Stomach smooth muscle (tissue), 2 donors: ENCODE measurements around the gene UACA.

ENCODE experiments used
- H3K27ac ChIP-seq: one replicate; pipeline ENCODE4 v1.7.0; 2013; ENCODE audit warnings: mild to moderate bottlenecking, low read length, inconsistent platforms
- H3K27me3 ChIP-seq, 2 donors: one replicate each; pipeline ENCODE4 v1.7.0; 2013; ENCODE audit warnings: low read length in 2 of 2; ENCODE audit not compliant: insufficient read depth in 2 of 2, control insufficient read depth in 1 of 2
- H3K36me3 ChIP-seq, 2 donors: one replicate each; pipeline ENCODE4 v1.7.0; 2013; ENCODE audit warnings: low read length in 2 of 2; ENCODE audit not compliant: control insufficient read depth in 2 of 2, insufficient read depth in 2 of 2
- H3K4me1 ChIP-seq: one replicate; pipeline ENCODE4 v1.7.0; 2013; ENCODE audit warnings: low read length; ENCODE audit not compliant: control insufficient read depth, insufficient read depth
- H3K4me3 ChIP-seq, 2 donors: one replicate each; pipeline ENCODE4 v1.7.0; 2013; ENCODE audit warnings: low read length in 2 of 2
- H3K9ac ChIP-seq, 2 donors: one replicate each; pipeline ENCODE4 v1.7.0; 2013; ENCODE audit warnings: low read length in 2 of 2, mild to moderate bottlenecking in 1 of 2
- H3K9me3 ChIP-seq, 2 donors: one replicate each; pipeline ENCODE4 v1.7.0; 2013; ENCODE audit warnings: low read length in 2 of 2; ENCODE audit not compliant: control insufficient read depth in 2 of 2
- donor health status: healthy.
- donor health status: Pancreatic carcinoma.

UACA gene

GRCh38 chr15:70704731-70705130 lies 58.6 kb downstream of the UACA start:
- Histone ChIP-seq H3K27ac (no peak overlapping the region), H3K4me3 (no peak overlapping the region), H3K9me3 (no peaks in the 10 kb centered on the region), H3K36me3 (no peaks in the 10 kb centered on the region), H3K4me1 (peaks cover 6% of the 10 kb centered on the region), H3K27me3 (no peaks in the 10 kb centered on the region), H3K9ac (no peak overlapping the region)

DNA sequence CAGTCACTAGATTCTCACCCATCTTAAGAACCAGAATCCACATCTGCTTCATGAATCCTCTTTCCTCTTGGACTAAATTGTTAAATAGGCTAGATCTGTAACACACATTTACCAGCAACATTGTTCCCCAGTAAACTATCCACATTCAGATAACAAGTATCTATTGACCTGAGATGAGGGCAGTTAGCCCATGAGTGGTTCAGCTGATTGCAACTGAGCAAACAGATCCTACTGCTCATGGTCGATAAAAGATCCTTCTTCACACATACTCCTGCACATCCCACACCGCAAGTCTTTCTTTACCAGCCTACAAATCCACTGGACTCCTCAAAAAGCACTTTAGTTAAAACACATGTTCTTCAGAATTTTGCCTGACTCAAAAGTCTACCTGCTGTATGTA lies 59.2 kb downstream of the UACA start:
- no peaks in the 10 kb centered on the region for H3K27me3 ChIP-seq
- no peak overlapping the region for H3K4me3 ChIP-seq
- no peaks in the 10 kb centered on the region for H3K9me3 ChIP-seq
- H3K36me3 ChIP-seq, result no peaks in the 10 kb centered on the region
- H3K9ac ChIP-seq, result no peak overlapping the region
- H3K27ac ChIP-seq, result no peak overlapping the region
- H3K4me1 ChIP-seq, result peaks cover 6% of the 10 kb centered on the region

GRCh38 chr15:70703096-70703878 lies 60.1 kb downstream of the UACA start:
- H3K27ac ChIP-seq, result no peak overlapping the region
- peaks cover 6% of the 10 kb centered on the region for H3K4me1 ChIP-seq
- peak overlapping the region in 1 of 2 donors; percentile 68 for H3K4me3 ChIP-seq
- H3K9ac ChIP-seq, result no peak overlapping the region
- no peaks in the 10 kb centered on the region for H3K36me3 ChIP-seq
- H3K27me3 ChIP-seq, result no peaks in the 10 kb centered on the region
- H3K9me3 ChIP-seq, result no peaks in the 10 kb centered on the region

GRCh38 chr15:70702584-70702983 lies 60.8 kb downstream of the UACA start:
- no peak overlapping the region for H3K9ac ChIP-seq
- H3K4me3 ChIP-seq, result peak overlapping the region in 1 of 2 donors; percentile 68
- no peak overlapping the region for H3K27ac ChIP-seq

DNA sequence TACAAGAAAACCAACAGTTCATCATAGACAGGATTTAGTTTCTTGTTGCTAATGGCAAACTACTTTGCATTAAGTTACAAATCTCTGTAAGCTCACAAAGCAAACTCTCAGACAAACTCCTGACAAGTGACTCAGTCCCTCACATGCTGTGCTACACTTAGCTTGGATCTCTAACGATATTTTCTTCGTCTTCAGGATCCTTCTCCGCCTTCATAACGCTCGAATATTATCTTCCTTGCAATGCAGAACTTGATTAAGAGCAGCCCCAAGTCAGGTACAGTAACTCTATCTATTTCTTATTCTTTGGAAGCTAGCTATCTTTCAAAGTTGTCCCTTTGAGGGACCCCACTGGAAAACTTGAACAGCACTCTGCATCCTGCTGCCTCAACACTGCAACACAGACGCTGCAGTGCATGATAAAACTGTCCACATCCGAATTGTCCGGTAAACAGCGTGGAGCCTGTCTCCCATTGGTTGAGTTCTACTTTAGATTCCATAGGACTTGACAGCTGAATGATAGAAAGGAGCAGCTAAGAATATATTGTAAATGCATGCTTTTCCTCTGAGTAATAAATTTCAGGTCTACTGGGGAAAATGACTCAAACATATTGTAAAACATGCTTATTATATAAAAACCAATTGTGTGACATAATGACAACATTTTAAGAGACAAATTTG lies 61.3 kb downstream of the UACA start:
- Histone ChIP-seq H3K36me3 (no peaks in the 10 kb centered on the region), H3K9me3 (no peaks in the 10 kb centered on the region), H3K9ac (peak overlapping the region in 1 of 2 donors; percentile 43), H3K4me1 (peaks cover 6% of the 10 kb centered on the region), H3K27ac (peak overlapping the region; percentile 6), H3K27me3 (no peaks in the 10 kb centered on the region), H3K4me3 (peak overlapping the region; percentile 40 to 68)

More at GRCh38 chr15:70702584-70702983, 60.8 kb downstream of the UACA start:
- Histone ChIP-seq H3K9me3 (no peaks in the 10 kb centered on the region), H3K4me1 (peaks cover 6% of the 10 kb centered on the region), H3K27me3 (no peaks in the 10 kb centered on the region), H3K36me3 (no peaks in the 10 kb centered on the region)

DNA sequence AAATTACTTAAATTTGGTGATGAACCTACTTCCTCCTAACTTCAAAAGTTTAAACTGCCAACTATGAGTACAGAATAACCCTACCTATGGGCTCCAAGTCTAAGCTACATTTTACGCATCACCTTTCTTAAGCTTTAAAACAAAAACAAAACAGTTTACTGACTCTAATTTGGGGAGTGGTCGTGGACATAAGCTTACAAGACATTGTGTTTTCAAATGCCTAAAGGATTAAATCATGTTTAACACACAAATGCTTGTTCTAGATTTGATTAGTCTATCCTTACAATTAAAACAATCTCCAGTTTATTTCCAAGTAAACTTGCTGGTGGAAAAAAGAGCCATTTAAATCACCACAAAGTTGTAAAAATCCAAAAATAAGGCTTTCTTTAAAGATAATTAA lies 62.2 kb downstream of the UACA start:
- Histone ChIP-seq H3K4me1 (peaks cover 6% of the 10 kb centered on the region), H3K36me3 (no peaks in the 10 kb centered on the region), H3K27ac (no peak overlapping the region), H3K9me3 (no peaks in the 10 kb centered on the region), H3K9ac (peak overlapping the region in 1 of 2 donors; percentile 37), H3K4me3 (peak overlapping the region in 1 of 2 donors; percentile 68), H3K27me3 (no peaks in the 10 kb centered on the region)

GRCh38 chr15:70699890-70700289 lies 63.5 kb downstream of the UACA start:
- Histone ChIP-seq H3K4me3 (peak overlapping the region in 1 of 2 donors; percentile 10), H3K9me3 (no peaks in the 10 kb centered on the region), H3K4me1 (peaks cover 6% of the 10 kb centered on the region), H3K27me3 (no peaks in the 10 kb centered on the region), H3K27ac (no peak overlapping the region), H3K36me3 (no peaks in the 10 kb centered on the region), H3K9ac (no peak overlapping the region)

- H3K9me3 ChIP-seq, result no peaks in the 10 kb centered on the region
- peak overlapping the region in 1 of 2 donors; percentile 23 for H3K4me3 ChIP-seq
- H3K9ac ChIP-seq, result no peak overlapping the region
- H3K36me3 ChIP-seq, result no peaks in the 10 kb centered on the region
- no peak overlapping the region for H3K27ac ChIP-seq
- H3K4me1 ChIP-seq, result peaks cover 6% of the 10 kb centered on the region
- no peaks in the 10 kb centered on the region for H3K27me3 ChIP-seq
Measured at GRCh38 chr15:70698836-70699390, 64.4 kb downstream of the UACA start.

GRCh38 chr15:70698426-70698825 lies 64.9 kb downstream of the UACA start:
- no peak overlapping the region for H3K27ac ChIP-seq
- no peaks in the 10 kb centered on the region for H3K36me3 ChIP-seq
- H3K4me3 ChIP-seq, result no peak overlapping the region
- H3K27me3 ChIP-seq, result no peaks in the 10 kb centered on the region
- H3K4me1 ChIP-seq, result peaks cover 2% of the 10 kb centered on the region
- no peak overlapping the region for H3K9ac ChIP-seq
- no peaks in the 10 kb centered on the region for H3K9me3 ChIP-seq

- Histone ChIP-seq H3K9me3 (no peaks in the 10 kb centered on the region), H3K9ac (no peak overlapping the region), H3K36me3 (peaks cover 0 to 7% of the 10 kb centered on the region in 2 donors), H3K27me3 (no peaks in the 10 kb centered on the region), H3K4me3 (no peak overlapping the region), H3K27ac (no peak overlapping the region), H3K4me1 (no peaks in the 10 kb centered on the region)
Measured at GRCh38 chr15:70690491-70691276, 72.7 kb downstream of the UACA start.
